CD14-positive monocyte (primary cell): ENCODE results near the gene PSMD12. TPM values are rescaled to one million over a fixed set of nuclear protein-coding genes. Genes with fewer than 3 reads are reported as not detected.
A peak's percentile ranks its signal among the peaks of the same experiment; 100 is the strongest.

ENCODE experiments used
- DNase-seq, 3 donors: peaks; one replicate each; pipeline ENCODE4 v3.0.0-alpha.2; 2011 to 2022
- H2AFZ ChIP-seq: 2 replicates; pipeline ENCODE4 v1.6.0; 2012; ENCODE audit warnings: mild to moderate bottlenecking, low read depth, low read length, inconsistent platforms; ENCODE audit not compliant: insufficient read depth, poor library complexity, severe bottlenecking
- H3K27ac ChIP-seq, 2 donors: 1 replicate in 1 of 2; 2 replicates in 1 of 2; pipeline ENCODE4 v1.5.1; 2012 to 2013; ENCODE audit warnings: low read length in 2 of 2, control low read depth in 1 of 2, inconsistent platforms in 1 of 2, low read depth in 1 of 2, mild to moderate bottlenecking in 1 of 2
- H3K27me3 ChIP-seq, 2 donors: one replicate each; pipeline versions ENCODE4 v1.6.0 to v1.6.1; 2011 to 2013; ENCODE audit warnings: low read length in 2 of 2; ENCODE audit not compliant: control insufficient read depth in 2 of 2, insufficient read depth in 2 of 2
- H3K36me3 ChIP-seq, 2 donors: replicated peaks in 1 of 2; 1 replicate in 1 of 2; 2 replicates in 1 of 2; pipeline versions ENCODE4 v1.5.1 to v1.6.1; 2012 to 2013; ENCODE audit warnings: low read length in 2 of 2, control low read depth in 1 of 2, inconsistent platforms in 1 of 2, mild to moderate bottlenecking in 1 of 2; ENCODE audit not compliant: insufficient read depth in 2 of 2, control insufficient read depth in 1 of 2
- H3K4me1 ChIP-seq, 2 donors: 1 replicate in 1 of 2; 2 replicates in 1 of 2; pipeline versions ENCODE4 v1.5.1 to v1.6.1; 2012 to 2013; ENCODE audit warnings: low read length in 2 of 2, control low read depth in 1 of 2, inconsistent platforms in 1 of 2, mild to moderate bottlenecking in 1 of 2, moderate library complexity in 1 of 2; ENCODE audit not compliant: insufficient read depth in 2 of 2, control insufficient read depth in 1 of 2
- H3K4me2 ChIP-seq: replicated peaks from 2 replicates; pipeline ENCODE3; 2012; ENCODE audit warnings: low read length, moderate library complexity, mild to moderate bottlenecking; ENCODE audit not compliant: poor library complexity, severe bottlenecking; ENCODE audit errors: extremely low read depth
- H3K4me3 ChIP-seq, 3 experiments: fragments of 200-600 bp in 1 of 3; sonication (generic) in 1 of 3; replicated peaks in 1 of 3; 1 replicate in 2 of 3; 2 replicates in 1 of 3; pipeline ENCODE4 v1.5.1; 2011 to 2013; ENCODE audit warnings: low read length in 3 of 3, mild to moderate bottlenecking in 3 of 3, control low read depth in 2 of 3, low read depth in 2 of 3, inconsistent platforms in 1 of 3, moderate library complexity in 1 of 3
- H3K79me2 ChIP-seq: 2 replicates; pipeline ENCODE4 v1.6.0; 2012; ENCODE audit warnings: mild to moderate bottlenecking, control low read depth, inconsistent platforms, low read length, moderate library complexity; ENCODE audit not compliant: insufficient read depth
- H3K9ac ChIP-seq: 2 replicates; pipeline ENCODE4 v1.6.0; 2017; ENCODE audit warnings: low read length, mild to moderate bottlenecking; ENCODE audit not compliant: insufficient read depth, poor library complexity, severe bottlenecking
- H3K9me3 ChIP-seq, 2 donors: replicated peaks in 1 of 2; 1 replicate in 1 of 2; 2 replicates in 1 of 2; pipeline versions ENCODE4 v1.5.1 to v1.6.1; 2012 to 2013; ENCODE audit warnings: low read length in 2 of 2, control low read depth in 1 of 2; ENCODE audit not compliant: control insufficient read depth in 1 of 2, insufficient read depth in 1 of 2
- H4K20me1 ChIP-seq: 2 replicates; pipeline ENCODE4 v1.6.0; 2012; ENCODE audit warnings: mild to moderate bottlenecking, low read length, control low read depth, moderate library complexity; ENCODE audit not compliant: insufficient read depth
- H3K27ac Mint-ChIP-seq, 7 donors: one replicate each; pipeline ENCODE4 v1.8.0; 2020; ENCODE audit warnings: mild to moderate bottlenecking in 7 of 7, mixed read lengths in 7 of 7, moderate library complexity in 6 of 7, inconsistent platforms in 2 of 7
- H3K27me3 Mint-ChIP-seq, 3 donors: one replicate each; pipeline ENCODE4 v1.8.0; 2021 to 2022; ENCODE audit warnings: low read depth in 3 of 3, mild to moderate bottlenecking in 3 of 3, mixed read lengths in 3 of 3, moderate library complexity in 3 of 3, inconsistent platforms in 1 of 3
- H3K36me3 Mint-ChIP-seq, 2 donors: one replicate each; pipeline ENCODE4 v1.8.0; 2020; ENCODE audit warnings: mixed read lengths in 2 of 2, inconsistent platforms in 1 of 2, mild to moderate bottlenecking in 1 of 2
- H3K4me1 Mint-ChIP-seq: one replicate; pipeline ENCODE4 v1.8.0; 2020; ENCODE audit warnings: mild to moderate bottlenecking, mixed read lengths
- H3K4me3 Mint-ChIP-seq, 2 donors: one replicate each; pipeline ENCODE4 v1.8.0; 2020; ENCODE audit warnings: mild to moderate bottlenecking in 2 of 2, mixed read lengths in 2 of 2, moderate library complexity in 1 of 2
- H3K9me3 Mint-ChIP-seq, 7 donors: one replicate each; pipeline ENCODE4 v1.8.0; 2020 to 2022; ENCODE audit warnings: mixed read lengths in 7 of 7, mild to moderate bottlenecking in 6 of 7, moderate library complexity in 6 of 7, inconsistent platforms in 2 of 7
- CTCF ChIP-seq: fragments of 200-600 bp; IDR thresholded peaks from one replicate; pipeline ENCODE4 v1.8.0; 2022; ENCODE audit warnings: antibody characterized with exemption, mild to moderate bottlenecking
- WGBS: methylation state at CpG from one replicate; pipeline ENCODE4 v1.1.5; 2013; ENCODE audit warnings: missing lambda C conversion rate; ENCODE audit not compliant: insufficient coverage; 5-methylcytosine and 5-hydroxymethylcytosine counted together
- intact Hi-C, 2 donors: fragments of 100-400 bp; cut with micrococcal nuclease; formaldehyde crosslinking; loops; one replicate each; pipeline versions ENCODE4 v1.15.0 to v1.15.1; 2023
- polyA plus RNA-seq, 3 donors: library from polyadenylated mRNA; depleted of rRNA in 1 of 3; unstranded in 2 of 3; stranded (reverse) in 1 of 3; fragments of 300-500 nt in 2 of 3; fragments of >200 nt in 1 of 3; fragmentation: Illumina TruSeq in 2 of 3; gene quantifications; 1 replicate in 2 of 3; 2 replicates in 1 of 3; pipeline ENCODE4 v1.2.3, GENCODE V29; 2012 to 2021

PSMD12 gene
- polyA plus RNA-seq, 3 donors = 16.2 to 30.7 (median 17.8) TPM

- H3K9me3 ChIP-seq = peaks cover 0 to 4% of the 10 kb centered on the region in 2 donors
- peaks cover 5 to 6% of the 10 kb centered on the region in 2 donors for H3K4me1 ChIP-seq
- intact Hi-C loops = no loop called here
- H2AFZ ChIP-seq = no peak overlapping the region
- no peak overlapping the region for H3K9ac ChIP-seq
- no peaks in the 10 kb centered on the region for H3K27me3 ChIP-seq
- H3K27ac ChIP-seq = no peak overlapping the region
- DNase-seq = no peak
- WGBS = no CpG with 5 or more reads among the region's 1 CpG
- no peak overlapping the region for H3K4me3 Mint-ChIP-seq
- no peak for TF ChIP-seq CTCF
- H3K4me1 Mint-ChIP-seq = peaks cover 12% of the 10 kb centered on the region
- H3K4me3 ChIP-seq = no peak overlapping the region
- H4K20me1 ChIP-seq = peaks cover 70% of the 10 kb centered on the region
- H3K27ac Mint-ChIP-seq = no peak overlapping the region
- peaks cover 0 to 8% (median 3%) of the 10 kb centered on the region in 7 donors for H3K9me3 Mint-ChIP-seq
- H3K36me3 Mint-ChIP-seq = peaks cover 5 to 31% of the 10 kb centered on the region in 2 donors
- H3K4me2 ChIP-seq = no peak overlapping the region
- H3K36me3 ChIP-seq = peaks cover 0 to 8% of the 10 kb centered on the region in 2 donors
- peaks cover 42% of the 10 kb centered on the region for H3K79me2 ChIP-seq
- peaks cover 0 to 2% (median 0%) of the 10 kb centered on the region in 3 donors for H3K27me3 Mint-ChIP-seq
Observed at GRCh38 chr17:67381929-67382257, 15.5 kb upstream of the PSMD12 start.

GRCh38 chr17:67379251-67379630, 12.9 kb upstream of the PSMD12 start:
- Mint-ChIP-seq H3K9me3 (peaks cover 0 to 5% (median 0%) of the 10 kb centered on the region in 7 donors), H3K27ac (peak overlapping the region; percentile 21 to 92 (median 80)), H3K4me1 (peaks cover 34% of the 10 kb centered on the region), H3K36me3 (peaks cover 5 to 22% of the 10 kb centered on the region in 2 donors), H3K4me3 (peak overlapping the region; percentile 90 to 93), H3K27me3 (peaks cover 0 to 14% (median 0%) of the 10 kb centered on the region in 3 donors)
- TF ChIP-seq CTCF = no peak
- peak overlapping the region; percentile 86 for H2AFZ ChIP-seq
- peak overlapping the region; percentile 96 for H3K4me2 ChIP-seq
- peaks cover 20% of the 10 kb centered on the region for H3K79me2 ChIP-seq
- peaks cover 45% of the 10 kb centered on the region for H4K20me1 ChIP-seq
- intact Hi-C loops = loop anchor here (2.0 to 10.0 kb wide), 3 partner anchors 53 to 96 kb away; no protein-coding TSS in a partner anchor
- H3K27ac ChIP-seq = no peak overlapping the region
- 75% methylated on average over 8 of the region's 8 CpGs for WGBS
- no peaks in the 10 kb centered on the region for H3K27me3 ChIP-seq
- H3K36me3 ChIP-seq = peaks cover 0 to 8% of the 10 kb centered on the region in 2 donors
- DNase-seq = no peak
- H3K4me1 ChIP-seq = peaks cover 23% of the 10 kb centered on the region in 2 donors
- H3K4me3 ChIP-seq = peak overlapping the region in 2 of 3 experiments; percentile 36 to 99
- H3K9ac ChIP-seq = peak overlapping the region; percentile 92
- no peaks in the 10 kb centered on the region for H3K9me3 ChIP-seq
